GM18502 (cell line): ENCODE measurements around the gene GRM8.

Experiments
- ATAC-seq: cut with Tn5 transposase; IDR thresholded peaks from one replicate; pipeline ENCODE4 v1.9.1; 2021; ENCODE audit warnings: mild to moderate bottlenecking; ENCODE audit not compliant: unreplicated experiment, poor library complexity

Gene GRM8

GRCh38 chr7:126776498-126776897, 476.2 kb downstream of the GRM8 start:
- no peak for ATAC-seq

- ATAC-seq: no peak
These were observed 478.7 kb downstream of the GRM8 start for GRCh38 chr7:126774077-126774476.

GRCh38 chr7:126768836-126769235, 483.9 kb downstream of the GRM8 start:
- ATAC-seq: no peak

- no peak for ATAC-seq
These were observed 491.7 kb downstream of the GRM8 start for GRCh38 chr7:126760914-126761577.

GRCh38 chr7:126755381-126755780, 497.4 kb downstream of the GRM8 start:
- ATAC-seq: no peak

GRCh38 chr7:126750207-126750911, 502.4 kb downstream of the GRM8 start:
- no peak for ATAC-seq

GRCh38 chr7:126728967-126729366, 523.8 kb downstream of the GRM8 start:
- ATAC-seq: no peak

- peak; percentile 43 for ATAC-seq
These were observed 524.8 kb downstream of the GRM8 start for GRCh38 chr7:126727930-126728391.

- ATAC-seq: no peak
These were observed 528.7 kb downstream of the GRM8 start for GRCh38 chr7:126723966-126724544.

- ATAC-seq: peak; percentile 92
These were observed 532.5 kb downstream of the GRM8 start for GRCh38 chr7:126720232-126720631.

- ATAC-seq: no peak
These were observed 534.3 kb downstream of the GRM8 start for GRCh38 chr7:126718419-126718818.

- no peak for ATAC-seq
These were observed 536.4 kb downstream of the GRM8 start for GRCh38 chr7:126716321-126716720.

- no peak for ATAC-seq
These were observed 537.7 kb downstream of the GRM8 start for GRCh38 chr7:126715076-126715475.

GRCh38 chr7:126702242-126703016, 550.3 kb downstream of the GRM8 start:
- peak; percentile 66 for ATAC-seq

GRCh38 chr7:126700807-126701604, 551.7 kb downstream of the GRM8 start:
- peak; percentile 87 for ATAC-seq

- ATAC-seq: no peak
These were observed 553.0 kb downstream of the GRM8 start for GRCh38 chr7:126699707-126700106.

- no peak for ATAC-seq
These were observed 553.8 kb downstream of the GRM8 start for GRCh38 chr7:126698909-126699308.

- ATAC-seq: no peak
These were observed 554.3 kb downstream of the GRM8 start for GRCh38 chr7:126698446-126698845.

- ATAC-seq: peak; percentile 46
These were observed 556.3 kb downstream of the GRM8 start for GRCh38 chr7:126696256-126697038.
